Small intestine (tissue), 7 donors: ENCODE results near the gene ZNF74. TPM values are rescaled to one million over a fixed set of nuclear protein-coding genes. Genes with fewer than 3 reads are reported as not detected.
"Not testable (repeated sequence)": the region's sequence is repeated elsewhere in the genome, so short reads cannot be mapped to it uniquely, and the experiment has no call there.

Source experiments
- DNase-seq, 2 donors: peaks; one replicate each; pipeline versions ENCODE4 v3.0.0 to v3.0.0-alpha.2; 2013
- FAIRE-seq: peaks from 2 replicates; lab custom pipeline; 2012; peaks lifted over from hg19 to GRCh38; lab: Jason Lieb, UNC
- H3K27ac ChIP-seq, 3 donors: one replicate each; pipeline ENCODE4 v1.5.1; 2013; ENCODE audit warnings: low read length in 2 of 3, mild to moderate bottlenecking in 2 of 3, control low read depth in 1 of 3, inconsistent platforms in 1 of 3, low read depth in 1 of 3, moderate library complexity in 1 of 3
- H3K27me3 ChIP-seq, 3 donors: one replicate each; pipeline ENCODE4 v1.6.1; 2013; ENCODE audit warnings: low read length in 3 of 3, inconsistent platforms in 1 of 3; ENCODE audit not compliant: control insufficient read depth in 3 of 3, insufficient read depth in 3 of 3
- H3K36me3 ChIP-seq, 3 donors: one replicate each; pipeline ENCODE4 v1.6.1; 2013; ENCODE audit warnings: low read length in 3 of 3, inconsistent platforms in 1 of 3, low read depth in 1 of 3, mild to moderate bottlenecking in 1 of 3, moderate library complexity in 1 of 3; ENCODE audit not compliant: control insufficient read depth in 3 of 3, insufficient read depth in 2 of 3
- H3K4me1 ChIP-seq, 3 donors: one replicate each; pipeline ENCODE4 v1.6.1; 2013; ENCODE audit warnings: low read length in 2 of 3, inconsistent platforms in 1 of 3, low read depth in 1 of 3, mild to moderate bottlenecking in 1 of 3, moderate library complexity in 1 of 3; ENCODE audit not compliant: control insufficient read depth in 3 of 3, insufficient read depth in 2 of 3
- H3K4me3 ChIP-seq, 3 donors: one replicate each; pipeline ENCODE4 v1.5.1; 2013; ENCODE audit warnings: low read length in 3 of 3, control low read depth in 1 of 3, inconsistent platforms in 1 of 3, low read depth in 1 of 3, mild to moderate bottlenecking in 1 of 3, moderate library complexity in 1 of 3
- H3K9me3 ChIP-seq, 2 donors: one replicate each; pipeline ENCODE4 v1.6.1; 2013; ENCODE audit warnings: low read depth in 1 of 2, low read length in 1 of 2; ENCODE audit not compliant: control insufficient read depth in 2 of 2, insufficient read depth in 1 of 2
- WGBS, 3 donors: extraction: QIAGEN DNeasy Blood & Tissue Kit; methylation state at CpG; one replicate each; pipeline ENCODE4 v1.1.7; 2013; 5-methylcytosine and 5-hydroxymethylcytosine counted together
- polyA plus RNA-seq, 4 donors: library from polyadenylated mRNA; stranded (reverse) in 3 of 4; unstranded in 1 of 4; fragments of 200-250 nt in 3 of 4; fragments of 120-200 nt in 1 of 4; gene quantifications; one replicate each; pipeline versions ENCODE4 v1.2.1 to v1.2.3, GENCODE V29; 2013
- donor health status: healthy with polysubstance abuse.
- donor health status: control.
- donor health status: control.
- donor health status: Bipolar disorder and iron deficiency.
- donor health status: healthy.

The ZNF74 gene
- polyA plus RNA-seq, 4 donors: 2.5 to 10.6 (median 4.2) TPM

DNA sequence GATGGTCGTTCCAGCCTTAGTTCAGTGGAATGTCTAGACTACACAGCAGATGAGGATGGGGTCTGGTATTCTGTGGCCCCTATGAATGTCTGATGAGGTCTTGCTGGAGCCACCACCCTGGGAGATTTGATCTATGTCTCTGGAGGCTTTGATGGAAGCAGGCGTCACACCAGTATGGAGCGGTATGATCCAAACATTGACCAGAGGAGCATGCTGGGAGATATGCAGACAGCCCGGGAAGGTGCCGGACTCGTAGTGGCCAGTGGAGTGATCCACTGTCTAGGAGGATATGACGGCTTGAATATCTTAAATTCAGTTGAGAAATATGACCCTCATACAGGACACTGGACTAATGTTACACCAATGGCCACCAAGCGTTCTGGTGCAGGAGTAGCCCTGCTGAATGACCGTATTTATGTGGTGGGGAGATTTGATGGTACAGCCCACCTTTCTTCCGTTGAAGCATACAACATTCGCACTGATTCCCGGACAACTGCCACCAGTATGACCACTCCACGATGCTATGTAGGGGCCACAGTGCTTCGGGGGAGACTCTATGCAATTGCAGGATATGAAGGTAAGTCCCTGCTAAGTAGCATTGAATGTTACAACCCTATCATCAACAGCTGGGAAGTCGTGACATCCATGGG lies 57.3 kb downstream of the ZNF74 start:
- not testable (repeated sequence) for H3K27ac ChIP-seq, FAIRE-seq, H3K4me3 ChIP-seq, H3K27me3 ChIP-seq, DNase-seq, H3K9me3 ChIP-seq
- Histone ChIP-seq H3K4me1 (peaks cover 0 to 10% (median 0%) of the 10 kb centered on the region in 3 donors), H3K36me3 (peaks cover 2 to 17% (median 3%) of the 10 kb centered on the region in 3 donors)
- 94 to 95% (median 94%) methylated on average over 15 of the region's 15 CpGs for WGBS, 3 donors

DNA sequence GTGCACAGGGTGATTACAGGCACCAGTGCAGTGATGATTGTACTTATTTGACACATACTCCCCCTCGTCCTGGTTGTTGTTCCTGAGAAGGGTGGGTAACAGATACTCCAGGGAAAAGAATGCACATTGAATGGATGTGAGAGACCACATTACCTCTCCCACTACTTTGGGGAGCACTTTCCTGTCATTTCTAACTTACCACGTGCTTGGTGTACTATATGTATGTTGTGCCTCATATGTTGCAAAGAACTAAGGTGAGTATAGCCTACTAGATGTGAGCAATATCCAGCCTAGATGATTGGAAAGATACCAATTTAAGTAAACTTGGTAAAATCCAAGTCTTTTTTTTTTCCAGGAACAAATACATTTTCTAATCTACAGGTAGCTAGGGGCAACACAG lies 58.0 kb downstream of the ZNF74 start:
- Histone ChIP-seq H3K27ac (no peak overlapping the region), H3K9me3 (no peaks in the 10 kb centered on the region), H3K4me1 (peaks cover 0 to 10% (median 0%) of the 10 kb centered on the region in 3 donors), H3K27me3 (no peaks in the 10 kb centered on the region), H3K4me3 (no peak overlapping the region), H3K36me3 (peaks cover 2 to 19% (median 3%) of the 10 kb centered on the region in 3 donors)
- WGBS, 3 donors: 77 to 87% (median 82%) methylated on average over 2 of the region's 2 CpGs
- no peak for FAIRE-seq
- DNase-seq: no peak

DNA sequence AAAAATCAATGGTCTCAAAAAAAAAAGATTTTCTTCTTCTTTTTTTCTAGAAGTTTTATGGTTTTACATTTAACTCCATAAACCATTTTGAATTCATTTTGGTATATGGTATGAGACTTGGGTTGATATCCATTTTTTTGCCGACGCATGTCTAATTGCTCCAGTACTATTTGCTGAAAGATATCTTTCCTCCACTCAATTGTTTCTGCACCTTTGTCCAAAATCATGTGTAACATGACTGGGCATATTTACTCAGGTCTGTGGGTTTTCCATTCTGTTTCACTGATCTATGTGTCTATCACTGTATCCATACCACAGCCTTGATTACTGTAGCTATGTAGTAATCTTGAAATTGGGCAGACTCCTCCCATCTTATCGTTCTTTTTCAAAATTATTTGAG lies 59.3 kb downstream of the ZNF74 start:
- peaks cover 2 to 30% (median 3%) of the 10 kb centered on the region in 3 donors for H3K36me3 ChIP-seq
- WGBS, 3 donors: 96 to 98% (median 97%) methylated on average over 3 of the region's 3 CpGs
- peaks cover 0 to 10% (median 0%) of the 10 kb centered on the region in 3 donors for H3K4me1 ChIP-seq
- H3K9me3 ChIP-seq: no peaks in the 10 kb centered on the region
- no peak for FAIRE-seq
- H3K27me3 ChIP-seq: no peaks in the 10 kb centered on the region
- DNase-seq: no peak
- H3K27ac ChIP-seq: no peak overlapping the region
- no peak overlapping the region for H3K4me3 ChIP-seq

DNA sequence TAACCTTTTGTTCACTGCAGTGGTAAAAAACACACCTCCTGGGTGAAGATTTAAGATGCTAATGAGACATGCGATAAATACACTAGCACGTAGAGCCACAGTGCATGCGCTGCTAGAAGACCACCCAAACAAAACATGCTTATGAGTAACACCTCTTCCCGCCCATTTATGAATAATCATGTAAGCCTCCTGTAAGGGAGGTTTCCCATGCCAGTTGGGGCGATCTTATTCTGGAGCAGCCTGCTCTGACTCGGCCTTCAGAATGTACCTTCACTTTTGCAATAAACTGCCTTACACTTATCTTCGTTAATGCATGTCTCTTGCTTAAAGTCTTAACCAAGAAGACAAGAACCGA lies 61.7 kb downstream of the ZNF74 start:
- peaks cover 0 to 10% (median 0%) of the 10 kb centered on the region in 3 donors for H3K4me1 ChIP-seq
- H3K4me3 ChIP-seq: no peak overlapping the region
- no peak overlapping the region for H3K27ac ChIP-seq
- no peaks in the 10 kb centered on the region for H3K9me3 ChIP-seq
- peaks cover 2 to 46% (median 3%) of the 10 kb centered on the region in 3 donors for H3K36me3 ChIP-seq
- FAIRE-seq: no peak
- no peaks in the 10 kb centered on the region for H3K27me3 ChIP-seq
- DNase-seq: no peak
- 88 to 93% (median 92%) methylated on average over 8 of the region's 8 CpGs for WGBS, 3 donors

DNA sequence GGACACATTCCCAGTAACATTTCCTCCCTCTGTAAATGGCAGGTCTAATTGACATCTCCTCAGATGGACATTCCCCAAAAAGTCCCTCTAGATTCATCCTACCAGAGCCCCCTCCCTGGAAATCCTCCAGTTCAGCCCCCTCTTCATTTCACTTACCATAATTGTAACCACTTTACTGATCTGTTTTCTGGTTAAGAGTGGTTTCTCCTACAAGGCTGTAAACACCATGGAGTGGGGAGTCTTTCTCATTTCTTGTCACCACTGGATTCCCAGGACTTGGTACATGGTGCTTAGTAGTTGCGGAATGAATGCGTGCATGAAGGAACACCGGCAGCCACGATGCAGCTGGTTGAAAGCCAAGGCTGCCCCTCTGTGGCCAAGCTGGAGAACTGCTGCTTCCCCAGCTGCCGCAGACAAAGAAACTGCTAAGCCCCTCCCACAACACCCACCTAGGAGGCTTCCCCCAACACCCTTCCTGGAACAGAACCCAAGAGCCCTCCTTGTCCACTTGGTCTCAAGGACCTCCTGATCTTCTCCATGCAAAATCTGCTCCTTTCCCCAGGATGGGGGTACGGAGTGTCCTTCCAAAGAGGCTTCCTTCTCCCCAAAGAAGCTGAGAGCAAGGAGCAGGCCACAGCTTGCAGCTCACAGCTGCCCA lies 62.2 kb downstream of the ZNF74 start:
- H3K36me3 ChIP-seq: peaks cover 0 to 48% (median 0%) of the 10 kb centered on the region in 3 donors
- H3K4me3 ChIP-seq: no peak overlapping the region
- peaks cover 0 to 10% (median 0%) of the 10 kb centered on the region in 3 donors for H3K4me1 ChIP-seq
- no peaks in the 10 kb centered on the region for H3K27me3 ChIP-seq
- 17 to 24% (median 20%) methylated on average over 6 of the region's 6 CpGs for WGBS, 3 donors
- H3K9me3 ChIP-seq: no peaks in the 10 kb centered on the region
- DNase-seq (peak; percentile 63 to 81), FAIRE-seq (no peak)
- H3K27ac ChIP-seq: no peak overlapping the region

DNA sequence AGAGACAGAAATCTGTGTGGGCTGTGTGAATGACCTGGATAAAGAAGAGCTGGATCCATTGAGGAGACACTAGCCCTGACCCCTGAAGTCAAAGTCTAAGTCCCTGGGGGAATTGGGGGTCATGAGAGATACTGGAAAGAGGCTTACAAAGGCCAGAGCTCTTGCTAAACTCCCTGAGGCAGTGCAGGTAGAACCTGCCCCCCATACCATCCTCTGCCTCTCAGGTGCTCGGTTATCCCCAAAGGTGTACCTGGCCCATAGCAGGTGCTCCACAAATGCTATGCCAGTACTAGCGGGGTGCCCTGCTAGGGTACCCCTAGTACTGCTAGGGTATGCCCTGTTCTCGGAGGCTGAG lies 62.7 kb downstream of the ZNF74 start:
- Histone ChIP-seq H3K36me3 (peaks cover 0 to 44% (median 0%) of the 10 kb centered on the region in 3 donors), H3K4me3 (no peak overlapping the region), H3K9me3 (no peaks in the 10 kb centered on the region), H3K27me3 (no peaks in the 10 kb centered on the region), H3K27ac (no peak overlapping the region), H3K4me1 (peaks cover 0 to 10% (median 0%) of the 10 kb centered on the region in 3 donors)
- FAIRE-seq (no peak), DNase-seq (no peak)
- WGBS, 3 donors: 90 to 97% (median 94%) methylated on average over 3 of the region's 3 CpGs

DNA sequence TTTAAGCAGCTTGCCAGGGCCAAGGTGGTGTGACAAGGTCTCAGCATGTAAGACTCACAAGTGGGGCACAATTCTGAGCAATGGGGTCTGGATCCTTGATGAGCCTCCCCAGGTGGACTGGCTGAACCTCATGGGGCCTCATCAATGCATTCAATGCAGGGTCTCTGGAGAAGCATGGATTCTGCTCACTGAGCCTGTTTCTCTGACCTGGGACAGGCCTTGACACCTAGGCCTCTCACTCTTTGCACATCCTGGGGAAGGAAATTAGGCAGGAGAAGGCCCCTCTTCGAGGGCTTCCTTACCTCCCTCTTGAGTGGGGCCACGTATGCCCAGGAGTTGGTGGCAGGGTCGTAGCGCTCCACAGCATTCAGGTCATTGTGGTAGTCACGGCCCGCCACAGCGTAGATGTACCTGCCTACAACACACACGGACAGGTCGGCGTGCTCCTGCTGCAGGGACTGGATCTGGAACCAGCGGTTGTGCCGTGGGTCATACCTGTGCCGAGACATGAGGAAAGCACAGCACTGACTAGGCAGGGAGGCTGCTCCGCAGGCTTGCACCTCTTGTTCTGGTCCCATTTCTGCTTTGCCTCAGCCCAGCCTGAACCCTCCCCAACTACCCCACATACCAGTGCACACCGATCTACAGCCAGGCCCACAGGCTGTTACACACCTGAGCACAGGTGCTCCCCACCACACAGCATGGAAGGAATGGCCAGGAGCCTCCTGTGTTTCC lies 63.7 kb downstream of the ZNF74 start:
- DNase-seq (no peak), FAIRE-seq (no peak)
- Histone ChIP-seq H3K4me1 (peaks cover 0 to 10% (median 0%) of the 10 kb centered on the region in 3 donors), H3K4me3 (no peak overlapping the region), H3K36me3 (peaks cover 0 to 46% (median 0%) of the 10 kb centered on the region in 3 donors), H3K27ac (no peak overlapping the region), H3K9me3 (no peaks in the 10 kb centered on the region), H3K27me3 (no peaks in the 10 kb centered on the region)
- WGBS, 3 donors: 91 to 97% (median 95%) methylated on average over 15 of the region's 15 CpGs
